SK-MEL-5 (cell line): ENCODE measurements around the gene DNAI2. TPM values are rescaled to one million over a fixed set of nuclear protein-coding genes. Genes with fewer than 3 reads are reported as not detected.

Experiments used
- DNase-seq: peaks from one replicate; pipeline ENCODE4 v3.0.0-alpha.2; 2016; ENCODE audit warnings: low read depth, low spot score
- in situ Hi-C: cut with HindIII; loops from 2 replicates; pipeline ENCODE4 v1.10.0; 2016; ENCODE audit warnings: low sequenced_read_pairs, high pct_unique_total_duplicates, low pct_unique_long_range_greater_than_20kb
- total RNA-seq: library from RNA; depleted of rRNA; stranded (reverse); fragments of >200 nt; shearing (Covaris generic); gene quantifications from 2 replicates; pipeline ENCODE4 v1.2.3, GENCODE V29; 2014; rRNA removed

Gene DNAI2
- total RNA-seq, 1 experiment from 2014 or later = not detected

DNA sequence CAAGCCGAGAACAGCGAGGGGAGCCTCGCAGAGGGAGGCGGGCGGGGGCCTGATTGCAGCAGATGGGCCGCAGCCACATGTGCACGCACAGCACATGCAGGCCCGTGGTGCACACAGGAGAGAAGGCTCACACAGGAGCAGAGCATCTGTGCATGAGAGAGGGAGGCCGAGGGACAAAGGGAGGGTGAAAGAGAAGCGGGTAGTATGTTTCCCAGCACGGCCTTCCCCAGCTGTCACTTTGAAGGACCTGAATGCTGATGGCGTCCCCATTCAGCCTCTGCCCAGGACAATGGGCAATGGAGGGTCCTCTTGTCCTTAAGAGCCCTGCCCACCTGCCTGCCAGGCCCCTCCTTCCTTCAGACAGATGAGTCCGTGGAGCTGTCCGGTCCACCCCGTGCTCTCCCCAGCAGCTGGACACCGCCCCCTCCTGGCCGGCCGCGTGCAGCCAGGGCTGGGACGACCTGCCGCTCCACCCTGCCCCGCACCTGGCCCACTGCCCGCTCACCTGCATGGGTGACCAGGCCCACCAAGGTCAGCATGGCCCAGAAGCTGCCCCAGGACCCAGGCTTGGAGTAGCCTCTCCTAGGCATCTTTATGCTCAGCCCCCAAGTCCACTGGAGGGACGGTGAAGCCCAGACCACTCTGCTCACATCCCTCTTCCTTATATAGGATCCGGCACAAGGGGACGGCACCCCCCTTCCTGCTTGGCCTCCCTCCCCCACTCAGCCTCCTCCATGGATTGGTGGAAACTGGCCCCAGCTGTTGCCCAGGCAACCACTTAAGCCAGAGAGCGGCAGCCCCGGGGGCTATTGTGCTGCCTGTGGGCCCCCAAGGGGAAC lies 87.4 kb downstream of the DNAI2 start, which contains the start of gene BTBD17:
TSS of gene BTBD17 (minus strand) at position 639 of the 839 bp plus-strand sequence. CDS start at position 590, 49 bp downstream.
- DNase-seq = peak; percentile 79
- in situ Hi-C loops = no loop called here

DNA sequence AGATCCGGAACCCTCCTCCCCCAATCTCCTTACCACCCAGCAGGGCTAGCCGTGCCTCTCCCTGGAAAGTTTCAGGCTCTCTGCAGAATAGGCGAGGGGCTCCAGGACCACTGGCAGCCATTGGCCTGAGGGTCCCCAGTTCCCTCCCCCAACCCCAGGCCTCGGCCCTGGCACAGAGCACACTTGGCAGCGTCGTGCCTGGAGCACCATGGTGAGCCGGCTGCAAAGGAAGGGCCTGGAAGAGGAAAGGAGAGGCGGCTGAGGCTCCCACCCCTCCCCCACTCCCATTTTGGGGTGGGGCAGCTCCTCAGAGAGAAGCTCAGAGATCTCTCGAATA lies 88.0 kb downstream of the DNAI2 start:
- in situ Hi-C loops = no loop called here
- no peak for DNase-seq

DNA sequence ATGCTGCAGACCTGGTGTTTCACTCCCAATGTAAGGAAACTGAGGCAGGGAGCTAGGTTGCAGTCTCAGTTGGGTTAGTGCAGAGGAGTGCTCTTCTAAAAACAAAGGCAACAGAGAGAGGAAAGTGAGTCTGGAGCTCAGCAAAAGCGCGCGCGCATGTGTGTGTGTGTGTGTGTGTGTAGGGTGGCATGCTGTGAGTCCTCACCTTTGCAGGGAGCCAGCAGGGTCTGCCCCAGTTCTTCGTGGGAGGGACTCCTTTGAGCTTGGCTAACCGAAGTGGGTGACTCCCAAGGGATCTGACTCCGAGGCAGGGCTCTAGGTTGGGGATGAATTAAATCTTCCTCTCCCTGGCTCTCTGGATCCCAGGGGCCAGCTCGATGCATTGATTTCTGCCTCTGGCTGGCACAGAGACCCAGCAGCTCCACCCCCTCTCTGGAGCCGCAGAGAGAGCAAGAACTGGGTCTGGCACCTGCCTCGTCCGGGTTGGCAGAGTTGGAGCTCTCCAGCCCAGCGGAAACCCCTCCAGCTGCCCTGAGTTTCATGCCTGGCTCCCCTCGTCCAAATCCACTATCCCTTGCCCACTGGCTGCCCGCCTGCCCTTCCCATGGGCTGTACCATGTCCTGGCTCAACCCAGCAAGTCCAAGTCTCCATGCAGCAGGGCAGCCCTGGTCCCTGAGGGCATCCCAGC lies 88.9 kb downstream of the DNAI2 start:
- DNase-seq = no peak
- in situ Hi-C loops = no loop called here

Other genes starting within 250 kb of the DNAI2 start
- gene RPL38, start 70.6 kb upstream of the DNAI2 start, total RNA-seq = 7,933 and 8,102 TPM in 2 replicates
- 72.7 and 72.9 TPM in 2 replicates for gene TTYH2, start 60.7 kb upstream of the DNAI2 start, total RNA-seq
- gene KIF19, start 52.0 kb downstream of the DNAI2 start, total RNA-seq = 0.11 TPM in 1 of 2 replicates, not detected in the other
- gene BTBD17, start 87.6 kb downstream of the DNAI2 start, total RNA-seq = not detected in 2 replicates
- not detected in 2 replicates for gene GPR142, start 93.3 kb downstream of the DNAI2 start, total RNA-seq
- gene GPRC5C, start 157.9 kb downstream of the DNAI2 start, total RNA-seq = 0.45 TPM in 1 of 2 replicates, not detected in the other
- gene CD300A, start 192.4 kb downstream of the DNAI2 start, total RNA-seq = not detected in 2 replicates